ENCODE results near the gene PEAK3.
A peak's percentile ranks its signal among the peaks of the same experiment; 100 is the strongest.

Gene PEAK3

GRCh38 chr19:2315121-2315817 is 33.3 kb upstream of the PEAK3 start:
- no peak for DNase-seq (ENCODE audit: low read depth in 3 of 3)

GRCh38 chr19:2312820-2313501 is 31.0 kb upstream of the PEAK3 start:
- no peak for DNase-seq (ENCODE audit: low read depth in 3 of 3)

DNA sequence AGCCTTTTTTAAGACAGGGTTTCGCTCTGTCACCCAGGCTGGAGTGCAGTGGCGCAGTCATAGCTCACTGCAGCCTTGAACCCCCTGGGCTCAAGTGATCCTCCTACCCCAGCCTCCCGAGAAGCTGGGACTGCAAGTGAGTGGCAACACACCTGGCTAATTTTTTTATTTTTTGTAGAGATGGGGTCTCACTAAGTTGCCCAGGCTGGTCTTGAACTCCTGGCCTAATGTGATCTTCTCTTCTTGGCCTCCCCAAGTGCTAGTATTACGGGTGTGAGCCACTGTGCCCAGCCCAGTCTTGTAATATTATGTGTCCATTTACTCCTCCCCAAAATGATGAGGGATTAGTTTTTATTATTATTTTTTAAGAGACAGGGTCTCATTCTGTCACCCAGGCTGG is 29.1 kb upstream of the PEAK3 start:
- no peak for DNase-seq (ENCODE audit: low read depth in 3 of 3)

- DNase-seq (ENCODE audit: low read depth in 3 of 3), result no peak
Measured at GRCh38 chr19:2309734-2310362, 27.9 kb upstream of the PEAK3 start.

DNA sequence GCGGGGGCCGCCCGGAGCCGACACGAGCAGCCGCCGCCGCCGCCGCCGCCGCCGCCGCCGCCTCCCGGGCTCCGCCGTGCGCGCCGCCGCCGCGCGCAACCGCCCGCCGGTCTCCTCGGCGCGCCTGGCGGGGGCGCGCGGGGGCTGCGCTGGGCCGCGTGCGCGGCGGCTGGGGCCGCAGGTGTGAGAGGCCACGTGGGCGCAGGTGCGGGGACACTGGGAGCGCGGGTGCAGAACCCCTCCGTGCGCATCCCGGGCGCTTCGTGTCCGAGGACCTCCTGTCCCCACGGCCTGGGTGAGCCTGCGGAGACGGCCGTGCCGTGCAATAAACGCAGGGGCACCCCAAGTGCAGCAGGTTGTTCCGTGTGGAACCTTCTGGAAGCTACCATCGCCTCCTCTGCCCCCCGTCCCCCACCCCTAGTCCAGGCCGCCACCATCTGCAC is 26.2 kb upstream of the PEAK3 start, which contains the start of gene LINGO3:
LINGO3 (minus strand) TSS at position 41 of the 443 bp plus-strand sequence. CDS start 16,378 bp downstream, outside the sequence.
- no peak for DNase-seq (ENCODE audit: low read depth in 3 of 3)

DNA sequence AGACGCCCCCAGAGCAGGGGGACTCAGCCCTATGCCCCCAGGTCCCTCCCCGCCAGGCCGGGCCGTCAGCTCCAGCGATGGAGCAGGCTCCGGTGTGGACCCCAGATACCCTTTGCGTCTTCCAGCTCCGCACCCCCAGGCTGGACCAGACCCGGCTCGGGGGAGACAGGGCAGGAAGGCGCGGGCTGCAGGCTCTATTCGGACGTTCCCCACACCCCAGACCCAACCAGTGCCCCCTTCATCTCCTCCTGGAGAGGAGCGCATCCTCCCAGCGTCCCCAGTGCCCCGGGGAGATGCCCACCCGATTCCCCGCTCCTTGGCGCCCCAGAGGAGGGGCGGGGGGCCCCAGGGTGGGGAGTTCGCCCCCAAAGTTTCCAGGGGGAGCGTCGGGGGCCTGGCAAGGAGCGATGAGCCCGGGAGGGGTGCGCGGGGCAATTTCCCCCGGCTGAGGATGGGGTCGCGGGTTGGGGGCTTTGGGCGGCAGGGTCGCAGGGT is 25.6 kb upstream of the PEAK3 start:
- DNase-seq (ENCODE audit: low read depth in 3 of 3), result no peak

GRCh38 chr19:2306971-2307370 is 25.0 kb upstream of the PEAK3 start:
- DNase-seq (ENCODE audit: low read depth in 3 of 3), result no peak

DNA sequence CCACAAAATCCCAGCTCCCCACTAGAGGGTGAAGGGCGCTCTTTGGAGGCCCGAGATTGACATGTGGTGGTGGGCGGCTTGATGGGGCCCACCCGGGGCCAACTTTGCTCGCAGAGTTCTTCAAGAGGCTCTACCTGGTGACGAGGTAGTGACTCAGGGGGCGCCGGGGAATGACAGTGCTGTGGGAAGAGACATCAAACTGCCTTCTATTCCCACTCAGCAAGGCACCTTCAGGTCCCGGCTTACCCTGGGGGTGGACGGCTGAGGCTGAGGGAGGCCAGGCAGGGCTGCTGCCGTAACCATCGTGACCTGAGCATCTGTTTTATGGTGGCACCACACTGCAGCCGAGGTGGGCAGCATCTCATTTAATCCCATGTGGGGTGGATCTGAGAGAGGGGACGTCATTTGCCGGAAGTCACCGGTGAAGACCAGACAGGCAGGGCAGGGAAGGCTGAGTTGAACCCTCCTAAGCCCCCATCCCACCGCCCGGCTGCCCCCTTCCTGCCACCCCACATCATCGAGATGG is 24.4 kb upstream of the PEAK3 start:
- no peak for DNase-seq (ENCODE audit: low read depth in 3 of 3)

- no peak for DNase-seq (ENCODE audit: low read depth in 3 of 3)
Measured at GRCh38 chr19:2305452-2306280, 23.7 kb upstream of the PEAK3 start.

- no peak for DNase-seq (ENCODE audit: low read depth in 3 of 3)
Measured at GRCh38 chr19:2303211-2303798, 21.3 kb upstream of the PEAK3 start.

GRCh38 chr19:2302319-2303210 is 20.6 kb upstream of the PEAK3 start:
- DNase-seq (ENCODE audit: low read depth in 3 of 3), result no peak

DNA sequence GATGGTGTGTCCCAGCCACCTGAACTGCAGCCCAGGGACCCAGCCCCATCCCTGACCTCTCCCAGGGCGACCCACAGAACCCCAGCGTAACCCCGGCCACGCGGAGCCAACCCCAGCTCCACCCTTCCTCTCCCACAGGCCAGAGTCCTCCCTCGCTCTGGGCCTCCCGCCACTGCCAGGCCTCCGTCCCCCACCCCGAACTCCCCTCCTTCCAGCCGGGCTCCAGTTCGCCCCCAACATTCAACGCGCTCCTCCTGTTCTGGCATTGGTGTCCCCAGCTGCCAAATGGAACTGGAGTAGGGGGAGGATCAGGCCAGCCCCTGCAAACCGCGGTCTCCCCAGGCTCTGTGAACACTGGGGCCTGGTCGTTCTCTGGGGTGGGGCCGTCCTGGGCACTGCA is 18.6 kb upstream of the PEAK3 start:
- no peak for DNase-seq (ENCODE audit: low read depth in 3 of 3)

GRCh38 chr19:2296141-2296540 is 14.2 kb upstream of the PEAK3 start:
- DNase-seq (ENCODE audit: low read depth in 3 of 3), result no peak

GRCh38 chr19:2294687-2295335 is 12.8 kb upstream of the PEAK3 start:
- no peak for DNase-seq (ENCODE audit: low read depth in 3 of 3)

DNA sequence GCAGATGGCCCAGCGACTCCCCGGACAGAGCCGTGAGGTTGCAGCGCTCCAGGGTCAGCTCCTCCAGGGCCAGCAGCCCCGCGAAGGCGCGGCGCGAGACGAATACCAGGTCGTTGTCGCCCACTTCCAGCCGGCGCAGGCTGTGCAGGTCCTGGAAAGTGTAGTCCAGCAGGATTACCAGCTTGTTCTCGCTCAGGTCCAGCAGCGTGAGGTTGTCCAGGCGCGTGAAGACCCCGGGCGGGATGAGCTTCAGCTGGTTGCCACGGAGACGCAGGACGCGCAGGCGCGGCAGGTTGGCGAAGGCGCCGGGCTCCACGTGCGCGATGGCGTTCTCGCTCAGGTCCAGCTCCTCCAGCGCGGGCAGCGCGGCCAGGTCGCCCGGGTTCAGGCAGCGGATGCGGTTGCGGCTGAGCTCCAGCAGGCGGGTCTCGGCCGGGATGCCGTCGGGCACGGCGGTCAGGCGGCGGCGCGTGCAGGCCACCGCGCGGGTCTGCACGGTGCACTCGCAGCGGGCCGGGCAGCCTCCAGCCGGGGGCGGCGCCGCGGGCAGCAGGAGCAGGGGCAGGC is 9.3 kb upstream of the PEAK3 start:
- no peak for DNase-seq (ENCODE audit: low read depth in 3 of 3)

GRCh38 chr19:2290441-2291184 is 8.6 kb upstream of the PEAK3 start:
- no peak for DNase-seq (ENCODE audit: low read depth in 3 of 3)

DNA sequence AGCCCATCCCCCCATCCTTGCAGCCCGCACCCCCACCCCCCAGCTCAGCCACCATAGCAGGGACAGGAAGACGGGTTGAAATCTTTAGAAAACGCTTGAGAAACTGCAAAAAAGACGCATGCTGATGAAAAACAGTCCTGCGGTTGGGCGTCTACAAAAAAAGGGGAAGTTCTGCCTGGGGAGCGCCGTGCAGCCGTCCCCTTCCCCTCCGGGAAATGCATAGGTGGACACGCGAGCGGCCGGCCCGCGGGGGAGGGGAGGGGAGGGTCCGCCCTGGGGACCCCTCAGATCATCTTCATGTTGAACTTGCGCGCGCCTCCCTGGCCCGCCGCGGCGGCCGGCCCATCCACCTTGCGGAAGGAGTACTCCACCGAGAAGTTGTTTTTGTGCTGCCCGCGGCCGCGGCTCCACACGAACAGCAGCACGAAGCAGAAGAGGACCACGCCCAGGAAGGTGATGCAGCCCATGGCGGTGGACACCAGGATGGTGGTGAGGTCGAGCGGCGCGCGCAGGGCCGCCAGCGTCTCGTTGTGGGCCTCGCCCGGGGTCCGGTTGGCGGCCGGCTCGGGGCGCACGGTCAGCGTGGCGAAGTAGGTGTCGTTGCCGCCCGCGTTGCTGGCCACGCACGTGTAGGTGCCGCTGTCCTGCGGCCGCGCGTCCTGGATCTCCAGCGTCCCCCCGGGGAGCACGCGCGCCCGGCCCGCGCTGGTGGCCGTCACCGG is 7.9 kb upstream of the PEAK3 start:
- DNase-seq (ENCODE audit: low read depth in 3 of 3), result peak in 1 of 3 experiments; percentile 43

Data from stimulated activated CD4-positive, alpha-beta T cell treated with anti-CD3 and anti-CD28 coated beads, TNF-alpha, amount 100 ng/mL, for 24 hours (primary cell).